ENCODE data around the gene PSMB2.
"Not testable (repeated sequence)": the region's sequence is repeated elsewhere in the genome, so short reads cannot be mapped to it uniquely, and the experiment has no call there.

The PSMB2 gene

DNA sequence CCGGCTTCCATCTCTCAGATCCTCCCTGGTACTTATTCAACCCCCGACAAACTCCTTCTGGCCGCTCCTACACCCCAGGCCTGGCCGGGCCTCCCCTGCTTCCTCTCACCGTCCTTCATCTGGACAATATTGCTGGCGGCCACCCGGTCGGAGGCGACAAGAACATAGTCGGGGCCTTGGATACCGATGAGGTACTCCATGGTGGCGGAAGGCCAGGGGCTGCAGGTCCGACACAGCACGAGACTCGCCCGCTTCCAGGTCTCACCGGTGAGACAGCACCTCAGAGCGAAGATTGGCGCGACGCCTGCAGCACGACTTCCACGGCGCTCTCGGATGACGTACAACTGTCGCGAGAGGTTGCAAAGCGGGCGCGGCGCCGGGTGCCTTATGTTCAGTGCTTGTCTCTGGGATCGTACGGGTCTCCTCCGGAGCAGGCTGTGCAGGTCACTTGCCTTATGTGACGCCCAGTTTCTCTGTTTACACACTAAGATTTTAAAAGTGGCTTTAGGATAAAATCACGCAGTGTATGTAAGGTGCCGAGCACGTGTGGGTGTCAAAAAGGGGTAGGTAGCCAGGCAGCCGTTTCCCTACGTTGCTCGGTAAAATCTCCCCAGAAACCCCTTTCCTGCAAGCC, at the start of gene PSMB2:
Gene PSMB2, minus strand, starts transcription at position 294 of the 634 bp plus-strand sequence. Its CDS starts 94 bp downstream, at position 200.
- peak; percentile 96 for DNase-seq

DNA sequence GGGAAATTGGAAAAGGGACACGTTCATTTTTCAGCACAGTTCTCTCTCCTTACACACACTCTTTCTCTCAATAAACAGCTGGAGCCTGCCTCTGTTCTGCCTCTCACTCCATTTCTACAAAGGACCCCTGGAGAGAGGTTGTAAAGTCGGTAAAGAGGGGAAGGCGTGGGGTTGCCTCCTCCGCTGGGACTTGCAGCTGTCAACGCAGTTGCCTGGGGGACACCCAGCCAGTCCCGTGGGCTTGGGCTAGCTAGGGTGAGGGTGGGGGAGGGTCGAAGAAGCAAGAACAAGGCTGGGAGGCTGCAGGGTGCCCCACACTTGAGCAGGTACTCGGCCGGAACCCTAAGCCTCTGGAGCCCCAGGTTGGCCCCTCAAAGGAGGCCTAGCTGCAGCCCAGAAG, 49.8 kb upstream of the PSMB2 start:
- no peak for DNase-seq

DNA sequence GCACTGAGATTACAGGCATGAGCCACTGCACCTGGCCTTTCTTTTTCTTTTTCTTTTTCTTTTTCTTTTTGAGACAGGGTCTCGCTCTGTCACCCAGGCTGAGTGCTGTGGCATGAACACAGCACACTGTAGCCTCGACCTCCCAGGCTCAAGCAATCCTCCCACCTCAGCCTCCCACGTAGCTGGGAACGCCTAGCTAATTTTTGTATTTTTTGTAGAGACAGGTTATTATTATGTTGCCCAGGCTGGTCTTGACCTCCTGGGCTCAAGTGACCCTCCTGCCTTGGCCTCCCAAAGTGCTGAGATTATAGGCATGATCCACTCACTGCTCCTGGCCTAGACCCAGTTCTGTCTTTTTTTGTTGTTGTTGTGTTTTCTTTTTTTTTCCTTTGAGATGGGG, 48.8 kb upstream of the PSMB2 start:
- DNase-seq = not testable (repeated sequence)

DNA sequence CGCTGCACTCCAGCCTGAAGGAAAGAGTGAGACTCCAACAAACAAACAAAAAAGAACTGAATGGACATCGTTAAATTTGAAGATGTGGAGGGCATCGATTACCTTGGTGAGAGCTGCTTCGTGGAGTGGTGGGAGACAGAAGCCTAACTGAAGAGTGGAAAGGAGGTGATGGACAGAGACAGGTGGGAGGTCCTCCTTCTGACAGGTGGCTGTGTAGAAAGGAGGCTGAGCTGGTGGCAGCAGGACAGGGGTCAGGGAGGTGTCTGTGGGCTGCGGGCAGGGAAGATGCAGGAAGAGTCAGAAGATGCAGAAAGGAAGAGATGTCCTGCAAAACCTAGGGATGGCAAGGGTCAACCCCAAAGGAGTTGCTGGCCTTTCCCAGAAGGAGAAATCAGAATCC, 46.8 kb upstream of the PSMB2 start:
- no peak for DNase-seq

DNA sequence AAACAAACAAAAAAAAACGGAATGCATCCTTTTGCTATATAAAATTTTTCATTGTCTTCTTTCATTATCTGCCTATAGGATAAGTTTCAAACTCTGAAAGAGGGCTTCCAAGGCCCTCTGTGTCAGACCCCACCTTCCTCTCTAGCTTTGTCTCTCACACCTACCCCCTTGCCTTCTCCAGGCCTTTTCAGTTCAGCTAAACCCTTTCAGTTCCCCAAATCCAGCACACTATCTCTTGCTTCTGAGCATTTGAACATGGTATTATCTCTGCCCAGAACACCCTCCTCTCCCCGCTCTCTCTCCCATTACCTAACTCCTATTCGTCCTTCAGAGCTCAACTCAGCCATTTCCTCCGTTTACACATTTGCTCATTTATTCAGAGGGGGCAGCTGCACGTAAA, 41.7 kb upstream of the PSMB2 start:
- no peak for DNase-seq

DNA sequence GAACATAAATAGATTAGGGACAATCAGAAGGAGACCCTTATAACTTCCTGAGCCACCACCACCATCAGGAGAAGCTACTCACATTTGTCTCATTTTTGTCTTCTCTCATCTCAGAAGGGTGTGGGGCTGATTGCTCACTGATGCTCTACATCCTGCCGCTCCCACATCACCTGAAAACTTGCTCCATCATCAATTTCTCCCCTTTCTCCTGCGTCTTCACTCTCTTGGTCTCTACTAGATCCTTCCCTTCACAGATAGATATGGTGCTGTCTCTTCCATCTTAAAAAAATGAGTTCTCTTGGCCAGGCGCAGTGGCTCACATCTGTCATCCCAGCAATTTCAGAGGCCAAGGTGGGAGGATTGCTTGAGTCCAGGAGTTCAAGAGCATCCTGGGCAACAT, 38.9 kb upstream of the PSMB2 start:
- DNase-seq = no peak

DNA sequence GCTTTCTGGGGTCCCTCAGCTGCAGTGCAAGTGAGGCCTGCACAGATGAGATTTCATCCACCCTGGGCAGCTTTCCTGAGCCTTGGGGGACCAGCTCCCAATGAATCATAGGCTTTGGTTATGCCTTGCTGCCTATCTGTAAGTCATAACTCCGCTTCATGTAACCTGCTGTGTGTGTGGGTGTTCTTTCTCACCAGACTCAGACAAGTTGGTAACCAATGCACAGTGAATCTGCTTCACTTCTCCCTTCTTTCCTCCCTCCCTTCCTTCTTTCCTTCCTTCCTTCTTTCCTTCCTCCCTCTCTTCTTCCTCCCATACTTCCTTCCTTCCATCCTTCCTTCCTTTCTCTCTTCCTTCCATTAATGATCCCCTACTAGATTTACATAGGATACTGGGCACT, 34.4 kb upstream of the PSMB2 start:
- no peak for DNase-seq

DNA sequence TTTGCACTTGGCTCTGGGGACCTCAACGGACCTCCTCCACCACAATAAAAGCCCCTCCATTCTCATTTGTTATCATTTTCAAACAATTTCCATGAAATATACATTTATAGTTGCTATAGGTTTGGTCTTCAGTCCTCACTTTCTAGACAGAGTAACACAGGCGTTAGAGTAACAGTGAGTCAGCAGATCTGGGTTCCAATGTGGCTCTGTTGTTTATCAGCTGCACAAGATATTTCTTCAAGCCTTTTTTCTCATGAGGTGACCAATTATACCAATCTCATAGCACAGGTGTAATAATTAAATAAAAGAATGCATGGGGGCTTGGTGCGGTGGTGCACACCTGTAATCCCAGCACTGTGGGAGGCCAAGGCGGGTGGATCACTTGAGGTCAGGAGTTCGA, 32.8 kb upstream of the PSMB2 start:
- no peak for DNase-seq

DNA sequence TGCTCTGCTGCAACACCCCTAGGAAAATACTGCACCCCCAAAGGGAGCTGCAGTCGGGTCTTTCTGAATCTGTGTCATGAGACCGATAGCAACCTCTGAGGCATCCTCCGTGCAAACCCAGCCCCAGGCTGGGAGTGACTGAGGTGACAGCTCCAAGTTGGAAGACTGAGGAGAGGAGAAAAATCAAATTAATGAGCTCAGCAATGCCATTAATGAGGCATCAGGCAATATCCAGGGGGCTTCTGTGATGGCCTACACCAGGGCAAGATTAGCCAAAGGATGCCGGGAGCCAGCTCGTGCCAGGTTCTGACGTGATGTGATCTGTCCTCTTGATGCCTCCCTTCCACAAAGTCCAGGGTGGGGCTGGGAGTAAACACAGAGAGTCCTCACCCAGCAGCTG, 30.8 kb upstream of the PSMB2 start:
- DNase-seq = no peak

DNA sequence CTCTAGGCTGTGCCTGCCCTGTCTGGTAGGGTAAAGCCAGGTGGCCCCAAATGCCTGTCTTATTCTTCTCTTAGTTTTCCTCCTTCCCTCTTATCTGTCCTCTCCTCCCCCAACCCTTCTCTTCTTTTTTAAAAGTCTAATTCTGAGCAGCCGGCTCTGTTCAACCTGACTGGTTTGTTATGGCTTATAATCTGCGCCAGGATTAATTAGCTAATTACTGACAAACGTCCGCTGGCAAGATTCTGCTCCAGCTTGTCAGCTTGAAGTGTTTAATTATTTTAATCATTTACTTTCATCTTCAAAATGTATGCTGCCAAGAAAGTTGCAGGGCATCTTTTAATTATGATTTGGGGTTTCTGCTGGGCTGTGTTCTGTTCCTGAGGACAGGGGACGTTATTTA, 27.2 kb upstream of the PSMB2 start:
- DNase-seq = peak; percentile 63

DNA sequence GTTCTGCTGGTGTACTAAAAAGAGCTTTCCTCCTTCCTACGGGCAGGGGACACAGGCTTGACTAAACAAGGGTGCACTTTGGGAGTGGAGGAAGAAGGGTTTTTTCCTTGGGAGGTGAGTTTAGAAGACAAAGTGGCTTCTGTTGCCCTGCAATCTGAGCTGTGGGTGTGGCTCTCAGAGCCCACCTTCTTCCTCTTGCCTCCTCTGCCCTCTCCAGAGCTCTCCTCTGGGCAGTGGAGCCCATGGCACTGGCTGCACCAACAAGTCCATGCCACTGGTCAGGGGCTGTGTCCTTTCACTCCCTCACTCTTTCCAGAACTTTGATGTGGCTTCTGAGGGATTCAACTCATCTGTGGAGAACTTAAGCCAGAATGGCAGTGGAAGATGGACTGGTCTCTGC, 25.6 kb upstream of the PSMB2 start:
- DNase-seq = no peak

DNA sequence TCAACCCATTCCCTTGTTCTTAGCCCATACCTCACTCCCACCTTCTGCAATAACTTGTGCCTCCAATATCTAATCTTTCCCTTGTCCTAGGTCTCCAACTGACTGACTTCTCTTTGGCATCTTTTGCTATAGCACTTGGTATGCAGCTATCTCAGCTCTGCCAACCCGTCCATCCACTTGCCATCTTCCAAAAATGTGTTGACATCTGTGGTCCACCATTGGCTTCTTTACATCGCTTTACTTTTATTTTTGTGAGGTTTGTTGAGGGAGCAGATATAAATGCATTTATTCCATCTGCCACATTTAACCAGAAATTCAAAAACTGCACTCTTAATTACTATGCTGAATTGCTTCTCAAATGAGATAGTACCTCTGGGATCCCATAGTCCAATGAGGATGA, 24.9 kb upstream of the PSMB2 start:
- DNase-seq = no peak

DNA sequence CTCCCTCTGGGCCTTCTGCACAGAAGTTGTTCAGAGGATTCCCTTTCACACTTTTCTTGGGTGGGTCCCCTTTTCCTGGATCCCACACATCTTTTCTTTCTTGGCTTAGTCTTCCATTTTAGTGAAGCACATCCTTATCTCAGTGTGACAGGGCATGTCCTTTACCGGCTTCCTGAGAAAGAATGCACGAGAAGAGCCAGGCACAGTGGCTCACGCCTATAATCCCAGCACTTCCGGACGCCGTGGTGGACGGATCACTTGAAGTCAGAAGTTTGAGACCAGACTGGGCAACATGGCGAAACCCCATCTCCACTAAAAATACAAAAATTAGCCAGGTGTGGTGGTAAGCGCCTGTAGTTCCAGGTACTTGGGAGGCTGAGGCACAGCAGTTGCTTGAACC, 22.1 kb upstream of the PSMB2 start:
- no peak for DNase-seq

DNA sequence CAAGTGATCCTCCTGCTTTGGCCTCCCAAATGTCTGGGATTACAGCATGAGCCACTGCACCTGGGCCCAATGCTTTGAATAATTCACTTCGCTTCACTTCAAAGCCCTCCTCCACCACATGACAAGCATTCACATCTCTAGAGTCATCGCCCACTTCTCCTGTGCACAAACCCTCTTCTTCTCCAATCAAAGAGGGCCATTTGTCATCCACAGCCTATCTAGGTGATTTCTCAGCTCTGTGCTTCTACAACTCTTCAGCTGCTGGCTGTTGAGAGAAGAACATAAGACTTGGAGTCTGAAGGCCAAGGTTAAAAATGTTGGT, 20.1 kb upstream of the PSMB2 start:
- DNase-seq = no peak

DNA sequence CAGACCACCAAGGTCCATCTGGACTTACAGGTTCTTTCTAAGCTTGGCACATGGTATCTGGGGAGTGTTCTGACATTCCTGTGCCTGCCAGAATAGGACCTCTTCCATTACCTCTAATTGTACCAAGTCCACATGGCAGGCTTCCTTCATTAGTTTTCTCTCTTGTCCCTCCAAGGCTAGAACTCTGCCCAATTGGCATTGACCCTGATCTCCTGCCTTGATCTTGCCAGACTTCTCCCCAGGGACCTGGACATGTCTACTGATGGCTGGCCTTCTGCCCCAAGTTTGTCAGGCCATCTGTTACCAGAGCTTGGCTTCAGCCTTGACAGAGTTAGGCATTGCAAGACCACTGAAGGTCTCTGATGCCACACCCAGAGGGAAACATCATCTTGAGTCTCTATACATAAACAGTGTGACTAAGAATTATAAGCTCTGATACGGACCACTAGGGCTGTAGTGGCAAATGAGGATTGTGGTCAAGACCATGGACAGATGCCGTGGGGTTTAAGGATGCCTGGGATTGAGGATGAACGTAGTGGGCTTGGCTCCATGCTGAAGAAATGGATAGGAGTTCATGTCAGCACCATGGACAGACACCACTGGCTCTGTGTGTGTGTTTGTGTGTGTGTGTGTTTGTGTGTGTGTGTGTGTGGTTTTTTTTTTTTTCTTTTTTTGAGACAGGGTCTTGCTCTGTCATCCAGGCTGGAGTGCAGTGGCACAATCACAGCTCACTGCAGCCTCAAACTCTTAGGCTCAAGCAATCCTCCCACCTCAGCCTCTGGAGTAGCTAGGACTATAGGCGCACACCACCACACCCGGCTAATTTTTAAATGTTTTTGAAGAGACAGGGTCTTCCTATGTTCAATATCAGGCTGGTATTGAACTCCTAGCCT, 19.5 kb upstream of the PSMB2 start:
- no peak for DNase-seq

DNA sequence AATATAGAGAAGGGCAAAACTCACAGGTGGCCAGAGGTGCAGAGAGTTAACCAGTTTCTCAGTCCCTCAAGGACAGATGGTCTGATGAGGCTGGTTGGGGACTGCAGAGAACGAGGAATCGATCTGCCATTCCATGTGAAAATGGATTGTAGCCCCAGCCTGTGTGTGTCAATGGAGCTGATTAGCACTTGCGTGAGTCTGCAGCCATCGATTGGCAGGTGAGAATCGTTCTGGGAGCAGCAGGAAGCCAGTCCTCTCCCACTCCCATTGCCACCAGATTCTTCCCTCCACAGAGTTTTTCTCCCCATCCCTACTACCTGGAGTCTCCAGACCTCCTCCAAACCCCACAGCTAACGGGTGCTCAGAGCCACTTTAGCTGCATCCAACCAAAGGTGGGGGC, 18.3 kb upstream of the PSMB2 start:
- DNase-seq = no peak

DNA sequence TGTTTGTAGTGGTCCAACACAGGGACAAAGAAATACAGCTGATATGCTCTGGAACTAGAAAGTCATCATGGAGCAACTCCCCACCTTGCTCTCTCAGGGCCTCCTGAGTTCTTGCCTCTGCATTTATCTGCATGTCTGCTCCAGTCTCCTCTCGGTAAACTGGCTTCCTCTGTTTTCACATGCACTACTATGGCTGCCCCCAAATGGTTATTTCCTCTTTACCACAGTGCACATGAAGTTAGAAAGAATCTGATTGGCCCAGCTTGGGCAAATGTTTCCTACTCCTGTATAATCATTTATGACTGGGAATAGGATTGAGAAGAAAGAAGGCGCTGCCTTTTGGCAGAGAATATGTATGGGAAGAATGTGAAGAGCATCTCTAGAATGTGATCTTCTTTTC, 16.5 kb upstream of the PSMB2 start:
- DNase-seq = no peak

DNA sequence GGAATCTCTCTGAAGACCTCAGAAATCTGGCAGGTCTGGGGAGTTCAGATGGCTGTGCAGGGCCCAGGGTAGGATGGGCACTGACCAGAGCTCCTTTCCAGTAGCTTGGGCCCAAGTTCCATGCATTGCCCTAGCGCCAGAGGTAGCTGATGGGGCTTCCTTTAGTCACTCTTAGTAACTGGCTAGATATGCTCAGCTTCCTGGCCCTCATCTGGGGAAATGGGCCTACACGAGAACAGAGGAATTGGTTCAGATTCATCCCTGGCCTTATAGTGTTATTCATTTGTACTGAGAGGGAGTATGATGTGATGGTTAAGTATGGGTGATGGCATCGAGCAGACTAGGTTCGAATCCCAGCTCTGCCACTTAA, 15.5 kb upstream of the PSMB2 start:
- no peak for DNase-seq

DNA sequence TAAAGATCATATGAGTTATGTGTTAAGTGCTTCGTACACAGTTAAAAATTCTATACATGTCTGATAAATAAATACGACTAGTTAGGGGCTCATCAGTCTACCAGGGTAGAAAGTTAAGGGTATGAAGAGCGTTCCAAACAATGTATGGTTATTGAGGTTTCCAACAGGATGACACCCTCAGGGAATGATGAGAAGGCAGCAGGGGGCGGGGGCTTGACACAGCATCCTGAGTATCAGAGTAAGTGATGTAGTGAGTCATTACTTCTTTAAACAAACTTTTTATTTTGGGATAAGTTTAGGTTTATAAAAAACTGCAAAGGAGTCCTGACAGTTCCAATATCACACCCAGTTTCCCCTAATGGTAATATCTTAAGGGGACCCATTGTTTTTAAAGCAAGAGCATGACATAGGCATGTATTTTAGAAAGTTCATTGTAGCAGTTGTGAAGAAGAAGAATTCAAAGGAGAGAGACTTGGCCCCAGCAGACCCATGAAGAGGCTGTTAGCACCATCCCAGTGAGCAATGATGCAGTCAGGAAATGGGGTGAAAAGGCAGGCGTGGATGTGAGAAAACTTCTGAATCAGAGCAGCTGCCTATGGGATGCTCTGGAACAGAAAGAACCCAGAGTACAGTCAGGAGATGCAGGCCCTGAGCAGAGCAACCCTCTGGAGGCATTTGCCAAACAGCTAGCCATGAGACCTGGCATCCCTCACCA, 15.0 kb upstream of the PSMB2 start:
- no peak for DNase-seq

DNA sequence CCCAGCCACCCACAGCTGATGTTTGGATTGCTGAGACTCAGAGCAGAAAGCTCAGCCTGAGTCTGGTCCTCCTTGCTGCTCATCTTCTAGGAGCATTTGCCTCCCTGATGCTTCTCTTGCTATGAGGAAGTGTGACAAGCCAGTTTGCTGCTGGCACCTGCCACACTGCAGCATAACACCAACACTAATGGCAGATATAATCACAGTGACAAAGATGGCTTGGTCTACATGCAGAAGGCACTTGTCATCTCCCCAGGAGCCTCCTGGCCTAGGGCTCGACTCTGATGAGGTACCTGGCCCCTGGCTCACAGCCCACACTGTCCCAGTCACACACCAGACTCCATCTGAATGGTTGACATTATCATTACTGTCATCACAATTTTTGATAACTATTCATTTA, 13.9 kb upstream of the PSMB2 start:
- no peak for DNase-seq

DNA sequence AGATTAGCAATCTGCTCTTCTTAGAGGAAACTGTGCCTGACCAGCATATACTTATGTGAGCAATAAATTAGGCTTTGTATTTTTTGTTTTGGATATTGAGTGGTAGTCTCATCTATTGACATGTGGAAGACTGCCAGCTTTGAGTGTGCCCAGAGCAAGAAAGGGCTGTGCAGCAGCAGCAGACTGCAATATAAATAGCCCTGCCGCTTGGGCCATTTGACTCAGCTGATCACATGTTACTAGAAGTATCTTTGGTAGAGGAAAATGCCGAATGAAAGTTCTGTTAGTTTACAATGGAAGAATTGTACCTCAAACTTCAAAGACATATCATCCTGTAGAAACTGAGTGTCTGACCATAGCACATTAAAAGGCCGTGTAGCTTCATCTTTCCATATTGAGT, 9.1 kb upstream of the PSMB2 start:
- DNase-seq = peak; percentile 33

DNA sequence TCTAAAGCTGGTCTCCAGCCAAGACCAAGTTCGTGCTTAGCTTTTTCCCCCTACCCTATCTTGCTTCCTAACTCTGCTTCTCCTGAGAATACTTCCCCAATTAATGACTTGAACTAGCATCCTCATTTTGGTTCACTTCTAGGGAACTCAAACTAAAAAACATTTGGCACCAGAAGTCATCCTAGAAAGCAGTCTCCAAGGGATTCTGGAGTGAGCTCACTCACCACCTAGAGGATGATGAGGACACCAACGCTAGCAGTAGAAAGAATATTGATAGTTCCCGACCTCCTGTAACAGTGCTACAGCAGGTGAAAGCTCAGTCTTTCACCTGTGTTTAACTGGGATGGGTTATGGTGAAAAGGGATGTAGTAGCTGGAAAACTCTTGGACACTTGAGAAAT, 4.7 kb upstream of the PSMB2 start:
- DNase-seq = no peak

DNA sequence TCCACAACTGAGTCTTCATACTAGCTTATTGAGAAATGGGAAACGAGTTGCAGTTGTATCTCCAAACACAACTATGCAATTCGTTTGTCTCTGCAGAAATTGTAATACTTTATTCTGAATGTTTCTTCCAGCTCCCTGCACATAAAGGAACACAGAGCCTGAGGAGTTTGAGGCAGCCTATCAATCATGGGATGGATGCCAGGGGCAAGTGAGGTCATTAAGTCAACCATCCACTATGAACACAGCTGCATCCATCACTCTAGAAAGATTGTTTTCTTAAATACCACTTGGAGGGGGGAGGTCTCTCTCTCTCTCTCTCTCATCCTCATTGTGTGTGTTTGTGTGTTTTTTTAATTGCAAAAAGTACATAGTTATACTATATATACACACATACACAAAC, 2.9 kb upstream of the PSMB2 start:
- DNase-seq = no peak

DNA sequence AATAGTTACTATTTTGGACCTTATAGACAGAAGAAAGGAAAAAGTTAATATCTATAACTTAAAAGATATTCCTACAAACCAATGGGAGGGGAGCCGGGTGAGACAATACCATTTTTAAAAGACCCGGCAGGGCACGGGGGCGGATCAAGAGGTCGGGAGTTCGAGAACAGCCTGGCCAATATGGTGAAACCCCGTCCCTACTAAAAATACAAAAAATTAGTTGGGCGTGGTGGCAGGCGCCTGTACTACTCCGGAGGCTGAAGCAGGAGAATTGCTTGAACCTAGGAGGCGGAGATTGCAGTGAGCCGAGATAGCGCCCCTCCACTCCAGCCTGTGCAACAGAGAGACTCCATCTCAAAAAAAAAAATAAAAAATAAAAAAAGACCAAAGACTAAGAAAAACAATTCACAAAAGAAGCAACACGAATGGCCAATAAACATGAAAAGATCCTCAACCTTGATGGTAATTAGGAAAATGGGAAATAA, 1.2 kb upstream of the PSMB2 start:
- DNase-seq = no peak

All from NCI-H1105 (cell line).